NK-92 (cell line): ENCODE results near the gene GLB1L.
A peak's percentile ranks its signal among the peaks of the same experiment; 100 is the strongest.
"Not testable (repeated sequence)": the region's sequence is repeated elsewhere in the genome, so short reads cannot be mapped to it uniquely, and the experiment has no call there.

ENCODE experiments used
- DNase-seq: peaks from one replicate; lab custom pipeline; 2025; ENCODE audit not compliant: unreplicated experiment; lab: John Stamatoyannopoulos, UW

GLB1L gene

DNA sequence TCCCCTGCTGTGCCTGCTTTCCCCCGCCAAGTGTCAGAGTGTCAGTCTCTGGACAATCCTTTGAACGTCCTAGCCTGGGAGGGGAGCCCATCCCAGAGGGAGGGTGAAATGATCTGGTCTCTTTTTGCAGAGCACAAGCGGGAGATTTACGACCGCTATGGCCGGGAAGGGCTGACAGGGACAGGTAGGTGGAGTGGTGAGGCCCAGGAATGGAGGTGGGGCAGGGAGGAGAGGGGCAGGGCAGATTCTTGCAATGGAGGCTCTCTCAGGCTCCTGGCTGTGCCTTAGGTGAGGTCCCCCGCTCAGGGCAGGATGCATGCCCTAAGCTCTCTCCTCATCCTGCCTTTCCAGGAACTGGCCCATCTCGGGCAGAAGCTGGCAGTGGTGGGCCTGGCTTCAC is 36.3 kb upstream of the GLB1L start:
- no peak for DNase-seq

DNA sequence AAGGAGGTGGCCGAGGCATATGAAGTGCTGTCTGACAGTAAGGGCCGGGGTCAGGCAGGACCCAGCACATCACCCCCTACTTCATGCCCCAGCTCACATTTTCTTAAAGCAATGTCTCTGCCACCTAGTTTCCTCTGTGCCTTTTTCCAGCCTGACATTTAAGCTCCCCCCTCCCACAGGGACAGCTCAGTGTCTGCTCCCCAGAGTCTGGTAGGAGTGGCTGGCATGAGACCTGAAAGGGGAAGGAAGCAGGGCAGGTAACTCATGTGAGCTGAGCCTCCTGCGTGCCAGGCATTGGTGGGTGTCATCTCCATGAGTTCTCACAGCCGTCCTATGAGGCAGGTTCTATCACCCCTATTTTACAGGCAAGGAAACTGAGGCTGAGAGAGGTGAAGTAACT is 35.4 kb upstream of the GLB1L start:
- DNase-seq, result no peak

DNA sequence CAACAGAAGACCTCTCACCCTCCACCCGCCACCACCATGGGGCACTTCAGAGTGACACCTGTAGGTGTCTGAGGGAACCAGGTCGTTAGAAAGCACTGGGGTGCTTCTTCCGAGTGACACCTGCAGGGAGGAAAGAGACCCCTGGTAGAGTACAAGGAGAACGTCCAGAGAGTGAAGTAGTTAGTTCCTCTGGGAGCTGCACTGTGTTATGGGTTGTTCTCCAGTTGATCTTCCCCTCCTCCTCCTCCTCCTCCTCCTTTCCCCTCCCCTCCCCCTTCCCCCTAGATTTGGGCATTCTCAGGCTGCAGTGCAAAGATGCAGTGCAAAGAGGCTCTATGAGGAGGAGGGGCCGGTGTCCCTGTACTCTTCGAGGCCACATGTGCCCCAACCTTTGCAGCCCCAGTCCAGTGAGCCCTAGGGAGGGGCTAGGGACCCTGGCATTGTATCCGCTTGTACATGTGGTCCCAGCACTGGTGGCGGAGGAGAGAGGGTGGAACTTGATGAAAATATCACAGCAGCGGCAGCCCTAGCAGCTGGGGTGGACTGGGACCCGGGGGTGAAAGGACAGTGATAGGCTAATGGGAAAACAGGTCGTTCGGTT is 34.8 kb upstream of the GLB1L start:
- DNase-seq, result no peak

DNA sequence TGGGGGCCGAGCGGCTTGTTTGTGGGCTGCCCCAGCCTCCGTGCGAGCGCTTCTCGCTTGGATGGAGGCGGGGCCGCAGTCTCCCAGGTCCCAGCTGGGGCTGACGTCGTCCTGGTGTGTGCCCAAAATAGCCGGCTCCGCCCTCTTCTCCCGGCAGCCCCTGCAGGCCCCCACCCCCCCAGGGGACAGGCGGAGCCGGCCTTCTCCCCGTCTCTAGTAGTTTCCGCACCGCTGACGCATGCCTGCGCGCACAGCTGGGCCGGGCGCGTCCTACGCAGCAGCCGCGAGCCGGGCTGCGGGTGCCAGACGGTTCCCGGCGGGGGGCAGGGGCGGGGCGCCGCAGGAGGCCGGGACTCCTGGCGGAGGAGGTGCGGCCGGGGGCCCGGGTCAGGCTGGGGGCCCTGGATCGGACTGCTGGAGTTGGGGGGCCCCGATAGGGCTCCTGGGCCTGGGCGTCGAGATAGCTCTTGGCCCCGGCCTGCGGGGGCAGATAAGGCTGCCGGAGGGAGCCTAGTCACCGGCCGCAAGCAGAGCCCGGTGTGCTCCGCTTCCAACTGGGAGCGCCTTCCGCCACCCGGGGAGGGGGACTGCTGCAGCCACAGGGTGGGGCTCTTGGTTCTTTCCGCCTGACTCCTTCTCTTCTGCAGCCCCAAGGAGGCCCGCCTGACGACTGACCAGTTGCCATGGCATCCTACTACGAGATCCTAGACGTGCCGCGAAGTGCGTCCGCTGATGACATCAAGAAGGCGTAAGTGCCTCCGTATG is 34.1 kb upstream of the GLB1L start, which contains the start of gene DNAJB2:
Gene DNAJB2, plus strand, starts transcription at position 216 of the 765 bp plus-strand sequence. Its CDS starts 468 bp downstream, at position 684.
- peak; percentile 79 for DNase-seq

DNA sequence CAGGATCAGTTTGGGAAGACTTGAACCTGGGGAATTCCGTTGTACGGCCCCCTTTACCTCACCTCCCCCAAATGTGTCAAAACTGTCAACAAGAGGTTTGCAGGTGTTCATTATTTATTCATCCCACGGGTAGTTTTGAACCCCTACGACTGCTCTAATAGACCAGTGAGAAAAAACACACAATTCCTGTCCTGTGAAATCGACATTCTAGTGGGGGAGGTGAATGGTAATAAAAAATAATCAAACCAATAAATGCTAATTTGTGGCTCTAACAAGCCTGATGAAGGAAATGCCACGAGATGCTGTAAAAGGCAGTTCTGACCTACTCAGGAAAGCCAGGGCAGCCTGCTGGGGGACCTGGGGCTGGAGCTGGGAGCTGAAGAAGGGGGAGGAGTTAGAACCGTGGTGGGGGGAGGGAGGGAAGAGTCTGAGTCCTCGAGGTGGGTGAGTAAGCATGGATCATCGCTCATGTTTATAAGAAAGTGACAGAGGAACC is 33.5 kb upstream of the GLB1L start:
- no peak for DNase-seq

DNA sequence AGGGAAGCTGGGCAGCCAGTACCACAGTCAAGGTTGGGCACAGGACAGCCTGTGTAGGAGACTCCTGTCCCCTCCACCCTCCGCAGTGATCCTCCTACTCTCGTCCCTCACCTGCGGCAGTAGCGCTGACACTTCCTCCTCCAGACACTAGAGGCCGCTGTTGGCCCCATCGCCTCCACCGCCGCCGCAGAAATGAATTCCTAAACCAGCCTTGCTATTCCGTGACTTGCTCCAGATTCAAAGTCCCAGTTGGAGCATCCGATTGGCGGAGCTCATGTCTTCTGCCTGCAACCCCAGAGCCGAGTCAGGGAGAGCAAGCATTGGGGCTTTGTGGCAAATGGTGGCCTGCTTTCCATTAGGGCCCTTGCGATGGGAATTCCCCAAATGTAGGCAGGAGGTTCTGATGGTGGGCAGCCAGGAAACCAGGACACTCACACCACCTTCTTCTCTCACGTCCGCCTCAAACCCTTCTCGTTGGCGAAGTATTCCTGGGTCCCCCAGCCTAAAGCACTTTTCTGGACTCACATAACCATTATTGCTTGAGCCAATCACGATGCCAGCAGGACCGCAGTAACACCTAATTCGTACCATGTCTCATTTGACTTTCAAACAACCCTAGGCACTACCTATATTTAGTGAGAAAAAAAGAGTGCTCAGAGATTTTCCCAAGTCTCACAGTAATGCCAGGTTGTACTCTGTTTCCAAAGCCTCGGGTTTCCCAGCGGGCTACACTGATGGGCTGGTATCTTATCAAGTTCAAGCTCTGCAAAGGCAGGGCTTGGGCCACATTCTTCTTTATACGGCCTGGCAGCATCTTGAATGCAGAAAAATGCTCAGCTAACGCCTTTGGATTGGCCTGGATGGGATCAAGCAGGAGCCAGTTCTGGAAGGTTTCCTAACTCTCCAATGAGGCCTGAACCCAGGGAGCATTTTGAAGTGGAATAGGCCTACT is 32.7 kb upstream of the GLB1L start:
- no peak for DNase-seq

DNA sequence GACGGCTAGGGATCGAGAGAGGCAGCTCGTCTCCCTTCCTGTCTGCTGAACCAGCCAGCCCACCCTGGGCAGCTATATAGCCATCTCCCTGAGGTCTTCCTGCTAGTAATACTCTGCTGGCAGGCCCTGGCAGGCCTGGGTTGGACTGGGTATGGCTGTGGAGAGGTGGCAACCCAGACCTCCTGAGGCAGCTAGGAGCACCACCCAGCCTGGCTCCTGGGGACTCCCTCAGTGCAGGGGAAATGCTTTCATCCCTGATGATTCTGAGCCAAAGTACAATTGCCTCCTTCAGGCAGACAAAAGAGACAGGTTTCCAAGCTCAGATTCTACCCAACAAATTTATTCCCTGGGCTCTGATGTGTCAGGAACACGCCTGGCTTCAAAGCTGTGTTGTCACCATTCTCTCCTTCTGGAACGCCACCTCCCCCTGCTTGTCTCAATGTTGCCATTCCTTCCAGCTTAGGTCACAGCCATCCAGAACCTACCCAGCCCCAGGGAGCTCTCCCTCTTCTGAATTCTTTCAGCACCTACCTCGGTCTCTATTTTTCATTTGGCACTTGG is 29.2 kb upstream of the GLB1L start:
- no peak for DNase-seq

DNA sequence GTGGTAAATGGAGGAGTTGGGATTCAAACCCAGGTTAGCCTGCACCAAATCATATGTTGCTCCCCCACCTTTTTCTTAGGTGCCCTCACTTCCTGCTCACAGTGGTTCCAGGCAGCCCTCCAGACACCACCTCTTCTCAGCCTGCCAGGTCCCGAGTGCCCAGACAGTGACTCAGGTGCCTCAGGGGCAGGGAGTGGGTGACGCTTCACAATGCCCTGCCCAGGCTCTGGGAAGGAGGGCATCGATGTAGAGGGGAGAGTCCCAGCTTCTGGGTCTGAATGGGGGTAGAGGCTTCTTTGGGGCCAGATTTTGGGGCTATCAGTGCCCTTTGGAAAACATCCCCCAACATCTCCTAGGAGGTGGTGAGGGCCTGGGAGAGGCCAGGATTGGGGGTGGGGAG is 28.7 kb upstream of the GLB1L start:
- DNase-seq, result no peak

DNA sequence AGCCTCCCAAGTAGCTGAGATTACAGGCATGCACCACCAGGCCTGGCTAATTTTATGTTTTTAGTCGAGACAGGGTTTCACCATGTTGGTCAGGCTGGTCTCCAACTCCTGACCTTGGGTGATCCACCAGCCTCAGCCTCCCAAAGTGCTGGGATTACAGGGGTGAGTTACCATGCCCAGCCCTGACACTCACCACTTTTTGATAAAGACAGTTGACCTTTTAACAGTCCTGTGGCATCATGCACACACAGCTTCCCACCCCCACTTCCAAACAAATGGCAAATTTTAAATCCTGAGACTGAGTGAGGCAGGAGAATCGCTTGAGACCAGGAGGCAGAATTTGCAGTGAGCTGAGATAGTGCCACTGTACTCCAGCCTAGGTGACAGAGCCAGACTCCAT is 27.8 kb upstream of the GLB1L start:
- DNase-seq, result no peak

DNA sequence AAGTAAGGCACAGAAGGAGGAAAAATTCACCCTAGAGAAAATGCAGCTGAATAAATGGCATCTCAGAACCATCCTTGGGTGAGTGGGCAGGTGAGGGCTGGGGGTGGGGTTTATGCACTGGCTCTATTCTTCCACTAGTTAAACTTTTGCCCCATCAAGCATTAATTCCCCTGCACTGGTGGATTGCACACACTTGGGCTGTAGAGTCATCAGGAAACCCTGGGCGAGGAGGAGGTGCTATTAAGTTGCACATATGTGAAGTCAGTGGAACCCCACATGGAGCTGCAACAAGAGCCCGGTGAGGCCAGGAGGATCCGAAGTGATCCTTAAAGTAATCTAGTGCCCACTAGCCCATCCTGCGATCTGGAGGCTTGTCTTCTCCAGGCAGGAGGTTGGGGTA is 27.1 kb upstream of the GLB1L start:
- no peak for DNase-seq

DNA sequence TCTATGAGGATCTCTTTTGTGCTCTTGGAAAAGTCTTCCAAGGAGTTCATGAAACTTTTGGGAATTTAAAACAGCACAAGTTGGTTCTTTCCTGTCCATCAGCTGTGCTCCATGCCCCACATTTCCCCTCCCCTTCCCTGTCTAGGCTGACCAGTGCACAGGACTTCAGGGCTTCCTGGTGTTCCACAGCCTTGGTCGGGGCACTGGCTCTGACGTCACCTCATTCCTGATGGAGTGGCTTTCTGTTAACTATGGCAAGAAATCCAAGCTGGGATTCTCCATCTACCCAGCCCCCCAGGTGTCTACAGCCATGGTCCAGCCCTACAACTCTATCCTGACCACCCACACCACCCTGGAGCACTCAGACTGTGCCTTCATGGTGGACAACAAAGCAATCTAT is 25.8 kb upstream of the GLB1L start:
- DNase-seq, result no peak

DNA sequence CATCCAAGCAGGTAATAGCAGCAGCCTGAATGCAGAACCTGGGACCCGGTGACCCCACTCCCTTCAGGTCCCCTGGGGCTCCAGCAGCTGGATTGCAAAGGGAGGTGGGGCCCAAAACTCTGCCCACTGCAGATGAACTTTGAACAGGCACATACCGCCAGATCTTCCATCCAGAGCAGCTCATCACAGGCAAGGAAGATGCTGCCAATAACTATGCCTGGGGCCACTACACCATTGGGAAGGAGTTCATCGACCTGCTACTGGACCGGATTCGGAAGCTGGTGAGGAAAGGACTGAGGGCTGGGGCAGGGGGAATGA is 24.8 kb upstream of the GLB1L start:
- no peak for DNase-seq

DNA sequence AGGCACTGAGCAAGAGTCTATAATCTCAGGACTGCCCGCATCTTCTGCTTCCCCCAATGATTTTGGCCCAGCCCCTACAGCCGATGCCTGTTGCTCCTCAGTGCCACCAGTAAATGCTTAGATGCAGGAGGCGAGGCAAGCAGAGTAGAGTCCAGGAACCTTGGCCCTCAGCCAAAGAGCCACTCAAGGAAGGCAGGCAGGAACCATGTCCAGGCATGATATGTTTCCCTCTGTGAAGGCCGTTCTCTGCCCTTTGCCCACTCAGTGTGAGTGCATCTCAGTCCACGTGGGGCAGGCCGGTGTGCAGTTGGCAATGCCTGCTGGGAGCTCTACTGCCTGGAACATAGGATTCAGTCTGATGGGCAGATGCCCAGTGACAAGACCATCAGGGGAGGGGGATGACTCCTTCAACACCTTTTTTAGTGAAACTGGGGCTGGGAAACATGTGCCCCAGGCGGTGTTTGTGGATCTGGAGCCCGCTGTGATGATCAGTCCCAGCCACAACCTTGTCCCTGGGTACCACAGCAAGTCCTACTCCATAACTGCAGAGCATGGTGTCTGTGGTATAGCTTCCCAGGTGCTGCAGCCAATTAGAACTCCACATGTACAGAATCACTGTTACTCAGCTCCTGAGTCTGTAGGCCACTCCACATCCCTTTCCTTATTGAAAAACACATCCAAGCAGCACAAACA is 24.3 kb upstream of the GLB1L start:
- DNase-seq, result no peak

DNA sequence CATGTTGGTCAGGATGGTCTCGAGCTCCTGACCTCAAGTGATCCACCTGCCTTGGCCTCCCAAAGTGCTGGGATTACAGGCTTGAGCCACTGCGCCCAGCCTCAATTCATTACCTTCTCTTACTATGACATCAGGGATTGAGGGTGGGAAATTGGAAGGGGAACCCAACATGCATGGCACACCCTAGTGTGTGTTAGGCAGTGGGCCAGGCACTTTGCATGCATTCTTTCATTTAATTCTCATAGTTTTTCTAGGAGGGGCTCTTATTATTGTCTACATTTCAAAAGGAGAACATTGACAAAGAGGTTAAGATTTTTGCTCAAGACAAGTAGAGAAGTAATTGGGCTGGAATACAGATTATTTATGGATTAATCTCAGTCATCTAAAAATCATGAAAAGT is 23.1 kb upstream of the GLB1L start:
- DNase-seq, result no peak

DNA sequence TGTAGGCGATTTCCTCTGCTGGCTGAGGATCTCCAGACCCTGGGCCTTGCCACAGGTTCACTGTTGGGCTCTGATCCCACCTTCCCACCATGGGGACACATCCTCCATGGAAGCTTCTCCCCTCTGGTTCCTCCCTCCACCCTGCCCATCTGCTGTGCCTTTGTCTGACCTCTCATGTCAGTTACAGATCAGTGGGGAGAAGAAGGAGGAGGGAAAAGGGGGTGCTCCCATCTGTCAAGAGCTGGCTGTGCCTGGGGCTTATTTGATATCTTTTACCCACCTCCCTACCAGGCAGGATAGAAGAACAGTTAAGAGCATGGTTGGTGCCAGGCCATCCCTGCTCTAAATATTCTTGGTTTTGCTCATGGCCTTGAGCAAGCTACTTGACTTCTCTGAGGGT is 21.6 kb upstream of the GLB1L start:
- no peak for DNase-seq

DNA sequence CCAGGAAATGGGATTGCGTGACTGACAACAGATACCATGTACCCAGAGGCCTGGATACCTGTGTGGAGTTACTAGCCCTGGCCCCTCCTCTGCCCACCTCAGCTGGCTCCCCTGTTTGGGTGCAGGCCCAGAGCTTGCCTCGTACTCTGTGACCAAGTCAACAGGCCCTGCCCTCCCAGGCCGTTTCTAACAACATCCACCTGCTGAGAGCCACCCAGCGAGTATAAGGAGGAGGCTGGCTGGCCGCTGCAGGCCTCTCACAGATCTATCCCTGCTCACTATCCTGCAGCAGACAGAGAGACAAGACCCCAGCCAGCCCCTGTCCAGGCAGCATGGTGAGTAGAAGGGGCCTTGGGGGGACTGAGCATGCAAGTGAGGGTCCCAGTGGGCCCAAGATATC is 21.0 kb upstream of the GLB1L start:
- DNase-seq, result no peak

DNA sequence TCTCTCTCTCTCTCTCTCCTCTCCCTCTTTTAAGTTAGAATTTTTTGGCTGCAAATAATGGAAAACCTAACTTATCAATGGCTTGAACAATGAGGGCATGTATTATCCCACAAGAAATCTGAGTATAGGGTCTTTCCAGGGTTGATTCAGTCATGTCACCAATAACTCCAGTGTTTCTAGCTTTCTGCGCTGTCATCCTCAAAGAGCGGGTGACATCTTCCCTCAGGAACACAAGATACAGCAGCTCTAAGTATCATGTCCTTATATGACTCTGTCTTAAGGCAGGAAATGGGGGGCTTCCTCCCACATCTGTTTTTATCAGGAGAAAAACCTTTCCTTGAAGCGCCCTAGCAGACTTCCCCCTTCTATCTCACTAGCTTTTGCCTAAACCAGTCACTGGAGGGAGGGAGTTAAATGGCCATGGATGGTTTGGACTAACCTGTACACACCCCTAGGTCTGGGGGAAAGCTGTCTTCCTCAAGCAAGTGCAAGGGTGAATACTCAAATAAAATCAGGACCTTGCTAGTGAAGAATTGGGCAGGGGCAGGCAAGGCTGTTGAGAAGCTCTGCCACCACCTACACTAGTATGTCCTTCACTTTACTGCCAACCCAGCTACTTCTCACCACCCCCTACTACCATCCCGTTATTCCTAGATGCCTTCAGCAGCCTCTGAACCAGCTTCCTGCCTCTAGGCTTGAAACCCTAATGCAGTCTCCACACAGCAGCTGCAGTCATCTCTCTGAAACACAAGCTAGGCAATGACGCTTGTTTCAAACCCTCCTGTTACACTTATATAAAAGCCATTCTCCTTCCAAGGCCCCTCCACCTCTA is 16.0 kb upstream of the GLB1L start:
- no peak for DNase-seq

DNA sequence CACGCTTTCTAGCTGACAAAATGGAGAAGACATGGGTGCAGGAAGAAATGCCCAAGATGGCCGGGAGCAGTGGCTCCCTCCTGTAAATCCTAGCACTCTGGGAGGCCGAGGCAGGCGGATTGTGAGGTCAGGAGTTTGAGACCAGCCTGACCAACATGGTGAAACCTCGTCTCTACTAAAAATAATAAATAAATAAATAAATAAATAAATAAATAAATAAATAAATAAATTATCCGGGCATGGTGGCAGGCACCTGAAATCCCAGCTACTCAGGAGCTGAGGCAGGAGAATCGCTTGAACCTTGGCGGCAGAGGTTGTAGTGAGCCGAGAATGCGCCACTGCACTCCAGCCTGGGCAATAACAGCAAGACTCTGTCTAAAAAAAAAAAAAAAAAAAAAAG is 13.7 kb upstream of the GLB1L start:
- not testable (repeated sequence) for DNase-seq

DNA sequence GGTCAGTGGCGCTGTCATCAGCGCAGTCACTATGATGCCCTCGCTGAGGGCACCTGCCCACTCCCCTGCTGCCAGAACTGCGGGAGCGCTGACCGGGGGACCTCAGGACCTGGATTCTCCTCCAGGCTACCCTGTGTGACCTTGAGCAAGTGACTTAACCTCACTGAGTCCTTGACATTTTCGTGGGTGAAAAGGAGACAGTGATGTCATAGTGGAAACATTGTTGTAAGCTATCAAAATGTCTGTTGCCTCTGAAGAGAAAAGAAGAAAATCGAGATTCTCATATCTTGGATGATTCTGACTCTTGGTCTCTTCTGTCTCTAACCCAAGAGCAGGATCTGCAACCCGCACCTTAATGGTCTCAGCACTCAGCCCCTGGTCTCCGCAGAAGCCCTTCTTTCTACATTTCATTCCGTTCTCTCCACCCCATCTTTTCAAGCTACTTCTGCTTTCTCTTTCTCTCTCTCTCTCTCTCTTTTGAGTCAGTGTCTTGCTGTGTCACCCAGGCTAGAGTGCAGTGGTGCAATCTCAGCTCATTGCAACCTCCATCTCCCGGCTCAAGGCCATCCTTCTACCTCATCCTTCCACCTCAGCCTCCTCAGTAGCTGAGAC is 9.5 kb upstream of the GLB1L start:
- DNase-seq, result no peak
